Astrocyte (in vitro differentiated cells and primary cell): ENCODE results near the gene P2RX5.
"Not testable (repeated sequence)": the region's sequence is repeated elsewhere in the genome, so short reads cannot be mapped to it uniquely, and the experiment has no call there.

Experiments used
- CTCF ChIP-seq: IDR thresholded peaks from 2 replicates; pipeline ENCODE4 v1.5.1; 2011; ENCODE audit warnings: low read depth, mild to moderate bottlenecking, inconsistent platforms, low read length, moderate library complexity; ENCODE audit not compliant: insufficient read depth
- EZH2 ChIP-seq: IDR thresholded peaks from 2 replicates; pipeline ENCODE4 v1.6.1; 2012; ENCODE audit warnings: mild to moderate bottlenecking, low read length, inconsistent platforms; ENCODE audit not compliant: insufficient read depth

- TF ChIP-seq CTCF, EZH2: not testable (repeated sequence)
Measured at GRCh38 chr17:3734911-3735276, 38.9 kb upstream of the P2RX5 start.
